ENCODE data around the gene NUBPL. TPM values are rescaled to one million over a fixed set of nuclear protein-coding genes. Genes with fewer than 3 reads are reported as not detected.

The NUBPL gene
- polyA plus RNA-seq, 1 experiment = 9.3 TPM

DNA sequence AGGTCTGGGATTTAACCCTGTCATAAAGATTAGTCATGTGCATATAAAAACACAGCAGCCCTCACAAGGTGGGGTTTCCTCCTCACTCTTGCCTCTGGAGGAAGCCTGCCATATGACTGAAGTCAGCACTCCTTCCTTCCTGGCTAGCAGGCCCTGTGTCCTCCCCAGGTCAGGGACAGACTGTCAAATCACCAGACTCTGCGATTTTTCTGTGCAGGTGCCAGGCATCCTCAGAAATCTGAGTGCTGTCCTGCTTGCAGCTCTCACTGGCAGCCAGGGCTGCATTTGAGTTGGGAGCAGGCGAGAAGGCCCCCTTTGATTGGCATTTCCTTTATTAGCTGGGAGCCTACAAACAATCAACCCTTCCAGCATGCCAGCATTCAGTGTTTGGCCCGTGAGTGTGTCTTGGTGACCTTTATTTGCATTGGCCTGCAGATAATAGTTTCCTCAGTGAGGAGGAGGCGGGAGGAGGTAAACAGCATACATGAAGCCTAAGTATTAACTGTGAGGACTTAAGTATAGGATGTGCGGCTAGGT is 332.1 kb downstream of the NUBPL start:
- no peaks in the 10 kb centered on the region for H3K27me3 ChIP-seq (ENCODE audit: control insufficient read depth, insufficient read depth, low read length)
- TF ChIP-seq, protein P1, sequence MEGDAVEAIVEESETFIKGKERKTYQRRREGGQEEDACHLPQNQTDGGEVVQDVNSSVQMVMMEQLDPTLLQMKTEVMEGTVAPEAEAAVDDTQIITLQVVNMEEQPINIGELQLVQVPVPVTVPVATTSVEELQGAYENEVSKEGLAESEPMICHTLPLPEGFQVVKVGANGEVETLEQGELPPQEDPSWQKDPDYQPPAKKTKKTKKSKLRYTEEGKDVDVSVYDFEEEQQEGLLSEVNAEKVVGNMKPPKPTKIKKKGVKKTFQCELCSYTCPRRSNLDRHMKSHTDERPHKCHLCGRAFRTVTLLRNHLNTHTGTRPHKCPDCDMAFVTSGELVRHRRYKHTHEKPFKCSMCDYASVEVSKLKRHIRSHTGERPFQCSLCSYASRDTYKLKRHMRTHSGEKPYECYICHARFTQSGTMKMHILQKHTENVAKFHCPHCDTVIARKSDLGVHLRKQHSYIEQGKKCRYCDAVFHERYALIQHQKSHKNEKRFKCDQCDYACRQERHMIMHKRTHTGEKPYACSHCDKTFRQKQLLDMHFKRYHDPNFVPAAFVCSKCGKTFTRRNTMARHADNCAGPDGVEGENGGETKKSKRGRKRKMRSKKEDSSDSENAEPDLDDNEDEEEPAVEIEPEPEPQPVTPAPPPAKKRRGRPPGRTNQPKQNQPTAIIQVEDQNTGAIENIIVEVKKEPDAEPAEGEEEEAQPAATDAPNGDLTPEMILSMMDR (IDR thresholded peaks at IDR 0.05; ENCODE audit: low read depth, low read length) = no peak
- ChIA-PET POLR2A (no interaction called here), CTCF (no interaction called here)
- no peak overlapping the region for H3K27ac ChIP-seq (ENCODE audit: low read depth, low read length)
- no peak overlapping the region for H3K4me3 ChIP-seq (ENCODE audit: low read depth, low read length)
- no peaks in the 10 kb centered on the region for H3K9me3 ChIP-seq (ENCODE audit: control insufficient read depth, insufficient read depth, low read length)
- DNase-seq (ENCODE audit: low read depth, low spot score) = no peak

DNA sequence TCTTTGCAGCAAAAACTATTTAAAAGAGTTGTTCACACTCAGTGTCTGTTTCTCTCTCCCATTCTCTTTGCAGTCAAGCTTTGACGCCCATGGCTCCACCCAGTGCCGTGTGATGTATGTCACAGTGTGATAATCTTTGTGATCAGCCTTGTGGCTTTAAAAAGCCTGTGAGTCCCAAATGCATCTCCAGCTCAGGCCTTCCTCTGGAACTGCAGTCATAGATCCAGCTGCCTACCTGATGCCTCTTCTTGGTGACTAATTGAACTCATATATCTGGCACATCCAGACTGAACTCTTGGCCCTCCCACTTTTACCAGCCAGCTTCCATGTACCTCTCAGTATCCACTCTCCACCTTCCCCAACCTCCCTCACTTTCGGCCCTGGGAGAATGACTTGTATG is 333.1 kb downstream of the NUBPL start:
- Histone ChIP-seq H3K9me3 (ENCODE audit: control insufficient read depth, insufficient read depth, low read length) (no peaks in the 10 kb centered on the region), H3K27ac (ENCODE audit: low read depth, low read length) (no peak overlapping the region), H3K27me3 (ENCODE audit: control insufficient read depth, insufficient read depth, low read length) (no peaks in the 10 kb centered on the region), H3K4me3 (ENCODE audit: low read depth, low read length) (no peak overlapping the region)
- CTCF ChIA-PET = no interaction called here
- TF ChIP-seq, protein P1 (IDR thresholded peaks at IDR 0.05; ENCODE audit: low read depth, low read length) = no peak
- POLR2A ChIA-PET = no interaction called here
- DNase-seq (ENCODE audit: low read depth, low spot score) = no peak

DNA sequence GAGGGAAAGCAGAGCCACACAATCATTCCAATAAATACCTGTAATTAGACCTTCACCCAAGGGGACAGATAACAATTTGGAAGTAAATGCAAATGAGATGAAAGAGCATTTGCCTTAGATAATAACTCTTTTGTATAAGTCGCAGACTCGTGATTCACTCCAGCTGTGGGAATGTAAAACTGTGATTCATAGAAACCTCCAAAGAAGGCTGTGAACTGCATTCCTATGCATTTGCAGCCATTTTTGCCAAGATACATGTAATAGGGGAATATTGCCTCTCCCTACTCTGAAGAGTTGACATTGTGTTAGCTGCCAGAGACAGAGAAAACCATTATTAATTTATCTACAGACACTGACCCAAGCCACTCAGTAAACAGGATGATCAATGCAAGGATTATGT is 334.0 kb downstream of the NUBPL start:
- Histone ChIP-seq H3K27me3 (ENCODE audit: control insufficient read depth, insufficient read depth, low read length) (no peaks in the 10 kb centered on the region), H3K27ac (ENCODE audit: low read depth, low read length) (no peak overlapping the region), H3K9me3 (ENCODE audit: control insufficient read depth, insufficient read depth, low read length) (no peaks in the 10 kb centered on the region), H3K4me3 (ENCODE audit: low read depth, low read length) (no peak overlapping the region)
- CTCF ChIA-PET = interaction anchor here (0.7 to 1.3 kb wide), 3 partner anchors 32 to 359 kb away, joined by 3 to 4 read pairs (median 3); no protein-coding TSS in a partner anchor
- TF ChIP-seq, protein P1 (IDR thresholded peaks at IDR 0.05; ENCODE audit: low read depth, low read length) = no peak
- POLR2A ChIA-PET = interaction anchor here (0.8 kb wide), 1 partner anchor 71 kb away, joined by 3 read pairs; no protein-coding TSS in a partner anchor
- peak; percentile 55 for DNase-seq (ENCODE audit: low read depth, low spot score)

DNA sequence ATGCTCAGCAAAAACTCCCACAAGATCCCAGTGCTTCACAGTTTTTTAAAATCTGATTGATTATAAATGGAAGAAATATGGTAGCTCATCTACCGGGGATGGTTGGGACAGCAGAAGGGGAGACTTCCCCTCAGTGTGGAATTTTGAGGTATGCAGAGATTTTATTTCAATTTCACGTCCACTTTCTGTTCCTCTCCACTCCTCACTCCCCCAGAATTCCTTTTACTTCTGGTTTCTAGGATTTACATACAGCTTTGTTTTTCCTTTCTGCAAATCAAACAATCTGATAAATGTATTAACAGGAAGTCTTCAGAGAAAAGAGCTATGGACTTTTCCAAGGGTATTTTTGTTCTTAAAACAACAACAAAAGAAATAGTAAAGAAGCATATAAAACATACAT is 334.4 kb downstream of the NUBPL start:
- TF ChIP-seq, protein P1 (IDR thresholded peaks at IDR 0.05; ENCODE audit: low read depth, low read length) = no peak
- ChIA-PET POLR2A (interaction anchor here (0.8 kb wide), 1 partner anchor 72 kb away, joined by 3 read pairs; no protein-coding TSS in a partner anchor), CTCF (interaction anchor here (0.7 to 1.3 kb wide), 3 partner anchors 31 to 359 kb away, joined by 3 to 4 read pairs (median 3); no protein-coding TSS in a partner anchor)
- Histone ChIP-seq H3K27ac (ENCODE audit: low read depth, low read length) (no peak overlapping the region), H3K4me3 (ENCODE audit: low read depth, low read length) (no peak overlapping the region), H3K9me3 (ENCODE audit: control insufficient read depth, insufficient read depth, low read length) (no peaks in the 10 kb centered on the region), H3K27me3 (ENCODE audit: control insufficient read depth, insufficient read depth, low read length) (no peaks in the 10 kb centered on the region)
- DNase-seq (ENCODE audit: low read depth, low spot score) = no peak

DNA sequence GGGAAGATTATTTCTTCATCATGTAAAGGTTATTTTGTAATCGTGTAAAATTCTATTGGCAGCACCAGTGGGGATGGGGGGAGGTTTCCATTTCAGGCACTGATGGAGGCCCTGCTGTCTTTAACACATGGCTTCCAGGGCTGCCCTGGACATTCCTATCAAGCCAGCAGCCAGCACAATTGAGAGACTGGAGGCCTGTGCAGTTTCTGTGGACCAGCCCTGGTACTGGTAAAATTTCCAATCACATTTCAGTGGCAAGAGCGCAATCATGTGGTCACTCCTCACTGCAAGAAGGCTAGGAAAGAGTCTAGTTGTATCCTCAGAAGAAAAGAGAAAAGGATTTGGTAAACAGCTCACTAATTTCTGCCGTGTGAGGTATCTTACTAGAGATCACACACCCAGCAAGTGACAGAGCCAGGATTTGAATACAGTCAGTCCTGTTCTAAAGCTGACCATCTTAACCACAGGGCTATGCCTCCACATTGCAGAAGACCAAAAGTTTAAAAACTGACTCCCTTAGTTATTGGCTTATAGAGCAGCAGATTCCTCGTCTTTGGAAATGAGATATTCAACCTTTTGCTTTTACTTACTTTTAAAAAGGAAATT is 336.5 kb downstream of the NUBPL start:
- TF ChIP-seq, protein P1 (IDR thresholded peaks at IDR 0.05; ENCODE audit: low read depth, low read length) = 0 out of 2 replicates have a peak, but pooled peaks have one; percentile 2
- Histone ChIP-seq H3K27ac (ENCODE audit: low read depth, low read length) (no peak overlapping the region), H3K9me3 (ENCODE audit: control insufficient read depth, insufficient read depth, low read length) (no peaks in the 10 kb centered on the region), H3K4me3 (ENCODE audit: low read depth, low read length) (no peak overlapping the region), H3K27me3 (ENCODE audit: control insufficient read depth, insufficient read depth, low read length) (no peaks in the 10 kb centered on the region)
- POLR2A ChIA-PET = no interaction called here
- DNase-seq (ENCODE audit: low read depth, low spot score) = no peak
- CTCF ChIA-PET = no interaction called here
